Chondrocyte (in vitro differentiated cells): ENCODE results near the gene SUV39H2. TPM values are rescaled to one million over a fixed set of nuclear protein-coding genes. Genes with fewer than 3 reads are reported as not detected.

Experiments used
- DNase-seq: peaks from one replicate; pipeline ENCODE4 v3.0.0; 2021; ENCODE audit warnings: mixed read lengths, low spot score
- H3K27ac Mint-ChIP-seq: one replicate; pipeline ENCODE4 v1.8.0; 2021; ENCODE audit warnings: mild to moderate bottlenecking, moderate library complexity, mixed read lengths; ENCODE audit not compliant: unreplicated experiment
- H3K27me3 Mint-ChIP-seq: 2 replicates; pipeline ENCODE4 v1.8.0; 2021; ENCODE audit warnings: low read depth, mixed read lengths
- H3K36me3 Mint-ChIP-seq: 2 replicates; pipeline ENCODE4 v1.8.0; 2021; ENCODE audit warnings: low read depth, mixed read lengths
- H3K4me1 Mint-ChIP-seq: 2 replicates; pipeline ENCODE4 v1.8.0; 2021; ENCODE audit warnings: low read depth, mild to moderate bottlenecking, mixed read lengths
- H3K4me3 Mint-ChIP-seq: one replicate; pipeline ENCODE4 v1.8.0; 2021; ENCODE audit warnings: mild to moderate bottlenecking, moderate library complexity, mixed read lengths; ENCODE audit not compliant: unreplicated experiment
- H3K9me3 Mint-ChIP-seq: 2 replicates; pipeline ENCODE4 v1.8.0; 2021; ENCODE audit warnings: low read depth, mixed read lengths
- total RNA-seq: library from RNA; stranded (reverse); gene quantifications from 3 replicates; pipeline ENCODE4 v1.2.1, GENCODE V29; 2021
- TF ChIP-seq, protein P1 (sequence below): fragments of 200-600 bp; sonication (generic); IDR thresholded peaks from 2 replicates; pipeline ENCODE4 v1.5.0; 2021; ENCODE audit warnings: antibody characterized with exemption, mild to moderate bottlenecking, moderate library complexity

SUV39H2 gene
- total RNA-seq, 1 donor from 2014 or later: 9.2 TPM

- Mint-ChIP-seq H3K27ac (no peak overlapping the region), H3K27me3 (no peaks in the 10 kb centered on the region), H3K4me1 (peaks cover 17% of the 10 kb centered on the region), H3K9me3 (no peaks in the 10 kb centered on the region), H3K4me3 (no peak overlapping the region), H3K36me3 (no peaks in the 10 kb centered on the region)
- TF ChIP-seq, protein P1, sequence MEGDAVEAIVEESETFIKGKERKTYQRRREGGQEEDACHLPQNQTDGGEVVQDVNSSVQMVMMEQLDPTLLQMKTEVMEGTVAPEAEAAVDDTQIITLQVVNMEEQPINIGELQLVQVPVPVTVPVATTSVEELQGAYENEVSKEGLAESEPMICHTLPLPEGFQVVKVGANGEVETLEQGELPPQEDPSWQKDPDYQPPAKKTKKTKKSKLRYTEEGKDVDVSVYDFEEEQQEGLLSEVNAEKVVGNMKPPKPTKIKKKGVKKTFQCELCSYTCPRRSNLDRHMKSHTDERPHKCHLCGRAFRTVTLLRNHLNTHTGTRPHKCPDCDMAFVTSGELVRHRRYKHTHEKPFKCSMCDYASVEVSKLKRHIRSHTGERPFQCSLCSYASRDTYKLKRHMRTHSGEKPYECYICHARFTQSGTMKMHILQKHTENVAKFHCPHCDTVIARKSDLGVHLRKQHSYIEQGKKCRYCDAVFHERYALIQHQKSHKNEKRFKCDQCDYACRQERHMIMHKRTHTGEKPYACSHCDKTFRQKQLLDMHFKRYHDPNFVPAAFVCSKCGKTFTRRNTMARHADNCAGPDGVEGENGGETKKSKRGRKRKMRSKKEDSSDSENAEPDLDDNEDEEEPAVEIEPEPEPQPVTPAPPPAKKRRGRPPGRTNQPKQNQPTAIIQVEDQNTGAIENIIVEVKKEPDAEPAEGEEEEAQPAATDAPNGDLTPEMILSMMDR: no peak
- DNase-seq: no peak
Measured at GRCh38 chr10:14884082-14884481, 5.4 kb downstream of the SUV39H2 start.

- DNase-seq: no peak
- Mint-ChIP-seq H3K36me3 (no peaks in the 10 kb centered on the region), H3K27ac (no peak overlapping the region), H3K27me3 (no peaks in the 10 kb centered on the region), H3K4me3 (no peak overlapping the region), H3K4me1 (no peaks in the 10 kb centered on the region), H3K9me3 (no peaks in the 10 kb centered on the region)
- TF ChIP-seq, protein P1: peak; percentile 70
Measured at GRCh38 chr10:14889318-14889717, 10.7 kb downstream of the SUV39H2 start.

DNA sequence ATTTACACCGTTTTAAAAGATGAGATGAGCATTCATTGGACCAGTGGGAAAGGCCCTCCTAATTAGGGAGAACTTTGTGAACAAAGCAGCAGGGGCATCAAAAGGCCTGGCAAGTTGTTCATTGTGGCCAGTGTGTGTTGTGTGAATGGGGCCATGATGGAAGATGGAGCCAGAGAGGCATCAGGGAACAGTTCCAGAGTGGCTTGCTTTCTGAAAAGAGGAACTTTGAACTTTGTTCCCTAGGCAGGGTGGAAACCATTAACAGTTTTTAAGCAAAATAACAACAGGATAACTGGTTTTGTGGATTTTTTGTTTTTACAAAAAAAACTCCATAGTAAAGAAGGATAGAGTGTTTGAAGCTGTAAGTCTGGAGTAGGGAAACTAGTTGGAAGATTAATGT is 12.5 kb downstream of the SUV39H2 start:
- no peak overlapping the region for H3K27ac Mint-ChIP-seq
- H3K4me3 Mint-ChIP-seq: no peak overlapping the region
- TF ChIP-seq, protein P1: no peak
- H3K4me1 Mint-ChIP-seq: no peaks in the 10 kb centered on the region
- H3K36me3 Mint-ChIP-seq: no peaks in the 10 kb centered on the region
- H3K9me3 Mint-ChIP-seq: no peaks in the 10 kb centered on the region
- no peaks in the 10 kb centered on the region for H3K27me3 Mint-ChIP-seq
- DNase-seq: no peak

- peaks cover 6% of the 10 kb centered on the region for H3K9me3 Mint-ChIP-seq
- H3K4me3 Mint-ChIP-seq: no peak overlapping the region
- H3K27me3 Mint-ChIP-seq: no peaks in the 10 kb centered on the region
- no peaks in the 10 kb centered on the region for H3K4me1 Mint-ChIP-seq
- DNase-seq: no peak
- TF ChIP-seq, protein P1: peak; percentile 80
- no peak overlapping the region for H3K27ac Mint-ChIP-seq
- peaks cover 19% of the 10 kb centered on the region for H3K36me3 Mint-ChIP-seq
Measured at GRCh38 chr10:14904316-14904732, 25.7 kb downstream of the SUV39H2 start.

- peaks cover 6% of the 10 kb centered on the region for H3K9me3 Mint-ChIP-seq
Measured at GRCh38 chr10:14904864-14905263, 26.2 kb downstream of the SUV39H2 start.

More at GRCh38 chr10:14904864-14905263, 26.2 kb downstream of the SUV39H2 start:
- H3K4me1 Mint-ChIP-seq: no peaks in the 10 kb centered on the region
- no peak for DNase-seq
- H3K36me3 Mint-ChIP-seq: peaks cover 19% of the 10 kb centered on the region
- H3K27me3 Mint-ChIP-seq: no peaks in the 10 kb centered on the region
- no peak overlapping the region for H3K27ac Mint-ChIP-seq
- H3K4me3 Mint-ChIP-seq: no peak overlapping the region
- TF ChIP-seq, protein P1: no peak
